Muscle layer of colon (tissue), 2 donors: ENCODE measurements around the gene NEK10.

Experiments used
- H3K27ac ChIP-seq: one replicate; pipeline ENCODE4 v1.7.0; 2013; ENCODE audit warnings: low read depth, mild to moderate bottlenecking, low read length, moderate library complexity
- H3K27me3 ChIP-seq, 2 donors: one replicate each; pipeline ENCODE4 v1.7.0; 2013; ENCODE audit warnings: low read length in 2 of 2, mild to moderate bottlenecking in 2 of 2; ENCODE audit not compliant: insufficient read depth in 2 of 2, control insufficient read depth in 1 of 2
- H3K36me3 ChIP-seq: one replicate; pipeline ENCODE4 v1.7.0; 2013; ENCODE audit warnings: mild to moderate bottlenecking, low read length; ENCODE audit not compliant: insufficient read depth
- H3K4me1 ChIP-seq: one replicate; pipeline ENCODE4 v1.7.0; 2013; ENCODE audit warnings: mild to moderate bottlenecking, low read length; ENCODE audit not compliant: insufficient read depth
- H3K4me3 ChIP-seq, 2 donors: one replicate each; pipeline ENCODE4 v1.7.0; 2013; ENCODE audit warnings: low read length in 2 of 2, low read depth in 1 of 2, mild to moderate bottlenecking in 1 of 2, moderate library complexity in 1 of 2
- H3K9ac ChIP-seq: one replicate; pipeline ENCODE4 v1.7.0; 2013; ENCODE audit warnings: low read length
- H3K9me3 ChIP-seq: one replicate; pipeline ENCODE4 v1.7.0; 2013; ENCODE audit warnings: mild to moderate bottlenecking, low read length
- donor health status: abdominal sarcoma.
- donor health status: Adenocarcinoma of cecum.

The NEK10 gene

DNA sequence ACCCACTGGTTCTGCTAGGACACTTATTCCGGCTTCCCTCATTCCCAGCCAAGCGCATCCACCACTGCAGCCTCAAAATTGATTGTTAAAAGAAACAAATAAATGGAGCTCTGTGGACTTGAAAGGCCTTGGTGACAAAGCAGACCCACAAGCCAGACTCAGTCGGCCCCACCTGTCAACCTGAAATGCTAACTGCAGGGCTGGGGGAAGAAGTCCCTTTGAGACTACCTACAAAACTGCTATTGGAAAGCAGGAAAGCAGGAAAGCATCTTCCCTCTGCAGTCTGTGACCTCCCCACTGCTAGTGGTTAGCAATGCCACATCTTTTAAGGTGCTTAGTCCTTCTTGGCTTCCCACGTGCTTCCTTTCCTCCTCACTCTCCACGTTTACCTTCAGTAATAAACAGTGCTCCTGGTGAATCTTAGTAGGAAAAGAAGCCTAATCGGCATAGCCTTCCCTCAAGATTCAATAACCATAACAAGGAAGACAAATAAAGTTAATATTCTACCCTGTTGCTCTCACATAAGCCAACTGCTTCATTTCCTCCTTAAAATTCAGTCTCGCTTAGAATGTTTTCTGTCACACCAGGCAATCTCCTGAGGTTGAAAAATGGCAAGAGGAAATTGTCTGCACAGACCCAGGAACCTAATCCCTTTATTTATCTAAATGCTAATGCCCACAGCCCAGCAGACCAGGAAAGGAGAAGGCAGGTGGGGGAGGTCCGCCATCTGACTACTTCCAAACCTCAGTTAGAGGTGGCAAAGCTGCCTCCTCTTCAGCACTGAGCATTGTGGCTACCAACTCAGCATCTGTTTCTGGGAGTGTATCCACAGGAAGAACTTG is 296.2 kb downstream of the NEK10 start:
- no peak overlapping the region for H3K27ac ChIP-seq
- no peak overlapping the region for H3K9ac ChIP-seq
- H3K9me3 ChIP-seq = no peaks in the 10 kb centered on the region
- H3K36me3 ChIP-seq = no peaks in the 10 kb centered on the region
- H3K4me3 ChIP-seq = no peak overlapping the region
- H3K27me3 ChIP-seq = no peaks in the 10 kb centered on the region
- no peaks in the 10 kb centered on the region for H3K4me1 ChIP-seq

DNA sequence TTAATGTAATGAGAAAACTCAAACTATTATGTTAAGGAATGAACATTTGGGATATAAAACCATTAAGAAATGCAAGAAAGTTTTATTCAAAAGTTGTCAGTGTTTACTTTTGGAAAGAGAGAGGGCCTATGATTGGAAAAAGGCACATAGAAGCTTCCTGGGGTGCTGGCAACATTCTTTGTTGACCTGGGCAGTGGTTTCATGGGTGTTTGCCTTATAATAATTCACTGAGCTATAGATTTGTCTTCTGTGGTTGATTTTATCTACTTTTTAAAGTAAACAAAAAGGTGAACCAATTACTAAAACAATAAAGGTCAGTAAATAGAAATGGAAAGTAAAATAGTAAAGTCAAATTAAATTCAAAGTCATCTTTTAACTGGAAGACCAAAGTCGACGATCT is 308.8 kb downstream of the NEK10 start:
- Histone ChIP-seq H3K9me3 (no peaks in the 10 kb centered on the region), H3K27ac (no peak overlapping the region), H3K9ac (no peak overlapping the region), H3K36me3 (no peaks in the 10 kb centered on the region), H3K27me3 (no peaks in the 10 kb centered on the region), H3K4me1 (no peaks in the 10 kb centered on the region), H3K4me3 (no peak overlapping the region)
